NCI-H146 (cell line): ENCODE data around the gene HDAC4.

Source experiments
- DNase-seq: peaks from one replicate; lab custom pipeline; 2025; lab: John Stamatoyannopoulos, UW

HDAC4 gene

DNA sequence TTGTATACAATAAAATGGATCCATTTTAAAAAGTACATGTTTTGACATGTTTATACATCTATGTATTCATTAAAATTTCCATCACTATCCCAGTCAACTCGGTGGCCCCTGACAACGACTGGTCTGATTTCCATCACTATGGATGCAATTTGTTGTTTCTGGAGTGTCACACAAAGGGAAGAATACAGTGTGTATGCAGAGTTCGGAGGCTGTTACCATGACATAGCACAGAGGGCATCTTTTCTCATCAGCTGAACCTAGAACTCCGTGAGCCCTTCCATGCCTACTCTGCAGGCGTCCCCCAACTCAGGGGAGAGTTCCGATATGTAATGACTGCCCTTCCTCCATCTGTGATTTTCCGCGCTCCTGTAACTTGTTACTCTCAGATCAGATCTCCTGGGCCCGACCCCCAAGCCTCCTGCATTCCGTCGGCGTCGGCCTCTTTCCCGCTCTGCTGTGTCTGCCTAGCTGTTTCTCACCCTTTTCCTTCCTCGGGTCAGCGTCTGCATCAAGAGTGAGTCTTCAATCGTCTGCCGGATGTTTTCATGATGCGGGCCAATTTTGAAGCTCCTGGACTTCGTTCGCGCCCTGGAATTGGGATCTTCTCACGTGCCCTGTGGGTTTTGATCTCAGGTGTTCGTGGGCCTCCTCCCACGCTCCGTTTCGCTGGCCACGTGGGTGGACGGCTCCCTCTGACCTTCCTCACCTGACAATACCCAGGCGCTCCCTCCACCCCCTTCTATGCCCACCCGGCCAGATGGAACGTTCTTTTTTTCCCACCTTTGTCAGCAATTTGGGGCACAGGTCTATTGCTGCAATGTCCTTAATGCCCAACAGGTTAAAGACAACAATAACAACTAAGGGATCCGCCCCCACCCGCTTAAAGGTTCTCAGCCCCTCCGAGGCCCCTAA, 391.9 kb downstream of the HDAC4 start:
- no peak for DNase-seq

- DNase-seq: no peak
Measured at GRCh38 chr2:239008004-239008403, 392.8 kb downstream of the HDAC4 start.

DNA sequence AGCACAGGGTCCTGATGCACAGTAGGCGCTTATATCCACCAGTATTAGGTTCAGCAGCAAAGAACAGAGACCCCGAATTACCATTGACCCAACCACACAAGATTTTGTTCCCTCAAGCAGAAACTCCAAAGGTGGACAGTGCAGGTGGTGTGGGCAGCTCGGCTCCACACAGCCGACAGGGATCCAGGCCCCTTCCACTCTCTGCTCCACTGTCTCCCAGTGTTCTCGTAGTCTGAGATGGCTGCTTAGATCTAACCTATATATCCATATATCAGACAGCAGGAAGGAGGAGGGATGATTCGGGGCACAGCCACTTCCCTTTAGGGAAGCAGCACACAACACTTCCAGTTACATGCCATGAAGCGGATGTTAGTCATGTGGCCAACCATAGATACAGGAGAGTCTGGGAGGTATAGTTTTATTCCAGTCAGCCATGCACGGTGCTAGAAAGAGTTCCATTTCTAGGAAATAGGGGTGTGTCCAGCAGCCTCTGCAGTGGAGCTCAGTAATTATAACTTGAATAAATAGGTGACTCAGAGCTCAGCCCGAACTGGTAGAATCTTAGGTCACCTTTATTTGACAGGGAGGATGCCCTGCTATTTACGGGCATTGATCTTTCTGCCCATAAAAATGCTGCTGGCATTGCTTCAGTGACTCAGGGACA, 394.1 kb downstream of the HDAC4 start:
- no peak for DNase-seq

DNA sequence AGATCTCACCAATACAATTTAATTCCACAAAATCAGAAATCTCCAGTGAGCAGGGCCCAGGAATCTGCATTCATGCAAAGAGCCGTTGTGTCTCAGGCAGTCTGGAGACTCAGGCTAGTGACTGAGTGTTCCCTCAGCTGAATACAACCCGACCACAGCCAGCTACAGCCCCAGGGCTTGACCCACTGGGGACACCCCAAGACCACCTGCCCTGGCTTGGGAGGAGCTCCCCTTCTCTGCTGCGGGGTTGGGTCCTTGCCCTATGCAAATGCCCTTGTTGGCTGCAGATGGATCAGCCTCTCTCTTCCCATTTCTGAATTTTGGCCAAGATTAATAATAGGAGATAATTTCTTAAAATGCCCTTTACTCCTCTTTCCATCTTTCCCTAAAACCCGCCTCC, 395.2 kb downstream of the HDAC4 start:
- DNase-seq: no peak

GRCh38 chr2:239004274-239005015, 396.4 kb downstream of the HDAC4 start:
- no peak for DNase-seq

DNA sequence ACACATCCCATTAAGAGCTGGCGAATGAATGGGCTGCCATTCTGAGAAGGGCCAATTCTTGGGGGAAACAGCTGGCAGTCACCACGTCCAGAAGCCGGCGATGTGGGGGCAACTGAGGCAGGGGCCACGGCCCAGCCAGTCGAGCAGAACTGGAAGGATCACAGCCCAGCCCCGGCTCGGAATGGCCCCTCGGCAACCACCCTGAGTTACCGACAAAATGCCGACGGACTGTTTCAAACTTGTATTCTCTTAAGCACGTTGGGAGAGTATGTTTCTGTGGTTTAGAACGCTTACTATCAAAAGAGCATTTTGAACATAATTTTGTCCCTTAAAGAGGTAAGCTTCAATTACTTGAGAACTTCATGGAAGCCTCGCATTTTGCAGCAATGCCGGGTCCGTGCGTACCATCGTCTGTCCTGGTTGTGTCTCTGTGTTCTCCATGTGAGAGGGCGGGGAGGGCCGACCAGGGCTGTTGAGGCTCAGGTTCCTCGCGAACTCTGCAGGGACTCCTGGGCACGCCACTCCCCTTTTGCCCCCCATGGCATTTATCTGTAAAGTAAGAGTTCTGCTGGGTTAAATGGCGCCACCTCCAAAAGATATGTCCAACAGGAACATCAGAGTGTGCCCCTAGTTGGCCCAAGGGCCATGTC, 397.1 kb downstream of the HDAC4 start:
- DNase-seq: no peak

DNA sequence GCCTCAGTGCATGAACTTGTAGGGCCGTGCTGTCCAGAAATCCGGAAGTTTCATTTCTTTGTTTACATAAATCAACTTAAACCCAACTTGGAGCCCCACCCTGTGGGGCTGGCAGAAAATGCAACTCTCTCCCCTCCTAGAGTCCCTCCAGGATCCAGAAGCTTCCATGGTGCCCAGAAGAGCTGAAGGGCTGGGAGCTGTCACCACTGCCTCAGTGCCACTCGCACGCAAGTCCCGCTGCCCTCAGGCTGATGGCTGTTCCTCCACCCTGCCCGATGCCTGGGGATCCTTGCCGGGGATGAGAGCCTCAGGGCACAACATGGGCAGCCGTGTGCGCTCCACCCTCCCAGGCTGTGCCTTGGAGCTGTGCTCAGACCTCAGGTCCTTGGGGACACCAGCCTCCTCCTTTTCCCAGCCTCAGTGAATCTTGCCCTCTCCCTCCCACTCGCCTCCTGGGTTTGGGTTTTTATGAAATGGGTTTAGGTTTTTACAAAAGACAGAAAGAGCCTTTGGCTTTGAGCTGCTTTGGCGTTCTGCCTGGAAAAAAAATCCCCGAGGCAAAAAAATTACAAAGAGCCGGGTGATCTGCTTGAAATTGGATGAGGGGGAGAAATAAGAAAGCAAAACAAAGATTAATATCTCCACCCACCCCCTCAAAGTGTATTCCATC, 397.7 kb downstream of the HDAC4 start:
- DNase-seq: no peak

- DNase-seq: no peak
Measured at GRCh38 chr2:239002591-239002953, 398.2 kb downstream of the HDAC4 start.

GRCh38 chr2:239001794-239002193, 399.0 kb downstream of the HDAC4 start:
- DNase-seq: no peak

DNA sequence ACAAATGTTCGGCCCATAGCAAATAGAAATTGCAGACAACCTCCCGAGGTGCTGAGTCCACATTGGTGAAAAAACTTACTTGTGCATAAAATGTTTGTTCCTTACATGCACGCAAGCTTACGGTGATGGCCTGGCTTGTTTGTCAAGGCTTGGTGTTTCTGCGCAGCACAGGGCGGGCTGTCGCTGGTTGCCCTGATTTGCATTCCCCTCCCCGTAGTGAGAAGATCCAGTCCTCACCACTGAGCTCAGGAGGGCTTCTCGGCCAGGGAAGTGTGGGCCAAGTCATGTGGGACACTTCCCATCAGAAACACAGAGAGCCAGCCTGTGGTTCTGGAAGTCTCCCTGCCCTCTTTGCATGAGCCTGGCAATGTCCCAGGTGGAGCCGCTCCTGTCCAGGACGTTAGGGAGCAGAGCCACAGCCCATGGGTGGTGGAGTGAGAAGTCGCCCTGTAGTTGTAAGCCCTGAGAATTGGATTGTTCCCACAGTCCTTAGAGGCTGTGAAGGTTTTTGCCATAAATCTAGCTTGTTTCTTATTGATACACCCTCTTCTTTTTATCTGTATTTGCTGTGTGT, 400.2 kb downstream of the HDAC4 start:
- DNase-seq: no peak

- DNase-seq: no peak
Measured at GRCh38 chr2:239000089-239000488, 400.7 kb downstream of the HDAC4 start.

GRCh38 chr2:238999291-238999741, 401.5 kb downstream of the HDAC4 start:
- no peak for DNase-seq

- DNase-seq: no peak
Measured at GRCh38 chr2:238998801-238999200, 402.0 kb downstream of the HDAC4 start.
